ENCODE results near the gene HHAT. TPM values are rescaled to one million over a fixed set of nuclear protein-coding genes. Genes with fewer than 3 reads are reported as not detected.
A peak's percentile ranks its signal among the peaks of the same experiment; 100 is the strongest.

Gene HHAT
- total and polyA plus RNA-seq, 2 of the 13 experiments (the other 11 are each of a cell fraction or from before 2014, with no cell fraction given), result 2.6 to 4.9 TPM

DNA sequence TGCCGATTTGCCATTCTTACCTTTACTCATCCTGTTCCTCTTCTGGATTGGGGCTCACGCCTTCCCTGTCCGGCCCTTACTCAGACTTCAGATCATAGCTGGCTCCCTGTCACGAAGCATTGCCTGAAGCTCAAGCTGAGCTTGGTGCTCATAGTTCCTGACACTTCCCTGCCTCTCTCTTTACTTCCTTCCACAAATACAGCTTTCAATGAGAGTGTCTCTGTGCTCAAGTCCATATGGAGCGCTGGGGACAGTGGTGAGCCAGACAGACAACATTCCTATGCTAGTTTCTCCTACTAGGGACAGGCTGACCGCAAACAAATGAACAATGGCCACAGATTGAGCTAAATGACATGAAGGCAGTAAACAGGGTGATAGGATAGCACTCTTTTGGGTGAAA lies 38.1 kb downstream of the HHAT start (continued):
- TF ChIP-seq CREB1 (IDR thresholded peaks at IDR 0.05) (no peak), CREB1 (CRISPR knock-in tag; IDR thresholded peaks at IDR 0.05) (peak; percentile 49), ZNF781 (CRISPR knock-in tag; IDR thresholded peaks at IDR 0.05; ENCODE audit: borderline replicate concordance, not compliant biosample characterization) (no peak), BCL6 (CRISPR knock-in tag; IDR thresholded peaks at IDR 0.05) (0 out of 2 replicates have a peak, but pooled peaks have one; percentile 33), ZMAT3 (CRISPR knock-in tag; conservative IDR thresholded peaks at IDR 0.05) (0 out of 2 replicates have a peak, but pooled peaks have one; percentile 31), HDAC2 (CRISPR knock-in tag; IDR thresholded peaks at IDR 0.05) (peak; percentile 32; the same call in 1 of the 2 replicates), ZSCAN5A (CRISPR knock-in tag; IDR thresholded peaks at IDR 0.05; ENCODE audit: borderline replicate concordance) (no peak), SNAPC4 (CRISPR knock-in tag; IDR thresholded peaks at IDR 0.05) (peak; percentile 67; the same call in 1 of the 2 replicates), DPF2 (CRISPR knock-in tag; IDR thresholded peaks at IDR 0.05; ENCODE audit: borderline replicate concordance, low read depth) (0 out of 2 replicates have a peak, but pooled peaks have one; percentile 27), SNAPC2 (CRISPR knock-in tag; IDR thresholded peaks at IDR 0.05) (0 out of 2 replicates have a peak, but pooled peaks have one; percentile 63)
- TF ChIP-seq, protein P1, sequence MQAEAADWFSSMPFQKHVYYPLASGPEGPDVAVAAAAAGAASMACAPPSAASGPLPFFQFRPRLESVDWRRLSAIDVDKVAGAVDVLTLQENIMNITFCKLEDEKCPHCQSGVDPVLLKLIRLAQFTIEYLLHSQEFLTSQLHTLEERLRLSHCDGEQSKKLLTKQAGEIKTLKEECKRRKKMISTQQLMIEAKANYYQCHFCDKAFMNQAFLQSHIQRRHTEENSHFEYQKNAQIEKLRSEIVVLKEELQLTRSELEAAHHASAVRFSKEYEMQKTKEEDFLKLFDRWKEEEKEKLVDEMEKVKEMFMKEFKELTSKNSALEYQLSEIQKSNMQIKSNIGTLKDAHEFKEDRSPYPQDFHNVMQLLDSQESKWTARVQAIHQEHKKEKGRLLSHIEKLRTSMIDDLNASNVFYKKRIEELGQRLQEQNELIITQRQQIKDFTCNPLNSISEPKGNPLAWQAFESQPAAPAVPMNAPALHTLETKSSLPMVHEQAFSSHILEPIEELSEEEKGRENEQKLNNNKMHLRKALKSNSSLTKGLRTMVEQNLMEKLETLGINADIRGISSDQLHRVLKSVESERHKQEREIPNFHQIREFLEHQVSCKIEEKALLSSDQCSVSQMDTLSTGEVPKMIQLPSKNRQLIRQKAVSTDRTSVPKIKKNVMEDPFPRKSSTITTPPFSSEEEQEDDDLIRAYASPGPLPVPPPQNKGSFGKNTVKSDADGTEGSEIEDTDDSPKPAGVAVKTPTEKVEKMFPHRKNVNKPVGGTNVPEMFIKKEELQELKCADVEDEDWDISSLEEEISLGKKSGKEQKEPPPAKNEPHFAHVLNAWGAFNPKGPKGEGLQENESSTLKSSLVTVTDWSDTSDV (CRISPR knock-in tag; IDR thresholded peaks at IDR 0.05), result no peak
- TF ChIP-seq, protein P2, sequence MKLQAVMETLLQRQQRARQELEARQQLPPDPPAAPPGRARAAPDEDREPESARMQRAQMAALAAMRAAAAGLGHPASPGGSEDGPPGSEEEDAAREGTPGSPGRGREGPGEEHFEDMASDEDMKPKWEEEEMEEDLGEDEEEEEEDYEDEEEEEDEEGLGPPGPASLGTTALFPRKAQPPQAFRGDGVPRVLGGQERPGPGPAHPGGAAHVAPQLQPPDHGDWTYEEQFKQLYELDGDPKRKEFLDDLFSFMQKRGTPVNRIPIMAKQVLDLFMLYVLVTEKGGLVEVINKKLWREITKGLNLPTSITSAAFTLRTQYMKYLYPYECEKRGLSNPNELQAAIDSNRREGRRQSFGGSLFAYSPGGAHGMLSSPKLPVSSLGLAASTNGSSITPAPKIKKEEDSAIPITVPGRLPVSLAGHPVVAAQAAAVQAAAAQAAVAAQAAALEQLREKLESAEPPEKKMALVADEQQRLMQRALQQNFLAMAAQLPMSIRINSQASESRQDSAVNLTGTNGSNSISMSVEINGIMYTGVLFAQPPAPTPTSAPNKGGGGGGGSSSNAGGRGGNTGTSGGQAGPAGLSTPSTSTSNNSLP (IDR thresholded peaks at IDR 0.05; ENCODE audit: low read depth, low read length), result peak; percentile 12; the same call in 1 of the 2 replicates
- TF ChIP-seq, protein P3, sequence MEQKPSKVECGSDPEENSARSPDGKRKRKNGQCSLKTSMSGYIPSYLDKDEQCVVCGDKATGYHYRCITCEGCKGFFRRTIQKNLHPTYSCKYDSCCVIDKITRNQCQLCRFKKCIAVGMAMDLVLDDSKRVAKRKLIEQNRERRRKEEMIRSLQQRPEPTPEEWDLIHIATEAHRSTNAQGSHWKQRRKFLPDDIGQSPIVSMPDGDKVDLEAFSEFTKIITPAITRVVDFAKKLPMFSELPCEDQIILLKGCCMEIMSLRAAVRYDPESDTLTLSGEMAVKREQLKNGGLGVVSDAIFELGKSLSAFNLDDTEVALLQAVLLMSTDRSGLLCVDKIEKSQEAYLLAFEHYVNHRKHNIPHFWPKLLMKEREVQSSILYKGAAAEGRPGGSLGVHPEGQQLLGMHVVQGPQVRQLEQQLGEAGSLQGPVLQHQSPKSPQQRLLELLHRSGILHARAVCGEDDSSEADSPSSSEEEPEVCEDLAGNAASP (CRISPR knock-in tag; IDR thresholded peaks at IDR 0.05; ENCODE audit: borderline replicate concordance), result peak; percentile 31; the same call in 1 of the 2 replicates
- TF ChIP-seq, protein P4, sequence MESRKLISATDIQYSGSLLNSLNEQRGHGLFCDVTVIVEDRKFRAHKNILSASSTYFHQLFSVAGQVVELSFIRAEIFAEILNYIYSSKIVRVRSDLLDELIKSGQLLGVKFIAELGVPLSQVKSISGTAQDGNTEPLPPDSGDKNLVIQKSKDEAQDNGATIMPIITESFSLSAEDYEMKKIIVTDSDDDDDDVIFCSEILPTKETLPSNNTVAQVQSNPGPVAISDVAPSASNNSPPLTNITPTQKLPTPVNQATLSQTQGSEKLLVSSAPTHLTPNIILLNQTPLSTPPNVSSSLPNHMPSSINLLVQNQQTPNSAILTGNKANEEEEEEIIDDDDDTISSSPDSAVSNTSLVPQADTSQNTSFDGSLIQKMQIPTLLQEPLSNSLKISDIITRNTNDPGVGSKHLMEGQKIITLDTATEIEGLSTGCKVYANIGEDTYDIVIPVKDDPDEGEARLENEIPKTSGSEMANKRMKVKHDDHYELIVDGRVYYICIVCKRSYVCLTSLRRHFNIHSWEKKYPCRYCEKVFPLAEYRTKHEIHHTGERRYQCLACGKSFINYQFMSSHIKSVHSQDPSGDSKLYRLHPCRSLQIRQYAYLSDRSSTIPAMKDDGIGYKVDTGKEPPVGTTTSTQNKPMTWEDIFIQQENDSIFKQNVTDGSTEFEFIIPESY (CRISPR knock-in tag; IDR thresholded peaks at IDR 0.05), result no peak
